Measurements from ENCODE around the gene HADHA.

The HADHA gene

DNA sequence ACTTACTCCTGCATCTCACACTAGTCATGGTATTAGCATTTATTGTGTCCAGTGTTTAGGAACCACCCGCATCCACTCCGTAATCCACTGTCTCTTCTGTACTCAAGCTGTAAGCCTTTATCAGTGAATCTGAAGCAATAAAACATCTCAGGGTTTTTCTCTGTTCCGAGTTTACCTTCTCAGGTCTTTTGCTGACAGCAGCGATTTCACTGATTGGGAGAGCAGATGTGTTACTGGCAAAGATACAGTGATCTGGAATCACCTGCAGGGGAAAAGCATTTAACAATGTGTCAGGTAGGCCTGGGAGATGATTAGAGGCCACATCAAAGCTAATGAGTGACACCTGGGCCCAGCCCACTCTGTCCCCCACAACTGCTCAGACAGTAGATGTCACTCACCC, 46.9 kb downstream of the HADHA start:
- no peak for DNase-seq (ENCODE audit: low read depth in 1 of 2, low spot score in 1 of 2)
- in situ Hi-C loops (cut with HindIII; ENCODE audit: low pct_unique_long_range_greater_than_20kb, low sequenced_read_pairs) = no loop called here
- no peak for TF ChIP-seq JUND (IDR thresholded peaks at IDR 0.05; ENCODE audit: low read depth)

- TF ChIP-seq JUND (IDR thresholded peaks at IDR 0.05; ENCODE audit: low read depth) = no peak
- no peak for DNase-seq (ENCODE audit: low read depth in 1 of 2, low spot score in 1 of 2)
Observed at GRCh38 chr2:26196683-26197418, 47.6 kb downstream of the HADHA start.

DNA sequence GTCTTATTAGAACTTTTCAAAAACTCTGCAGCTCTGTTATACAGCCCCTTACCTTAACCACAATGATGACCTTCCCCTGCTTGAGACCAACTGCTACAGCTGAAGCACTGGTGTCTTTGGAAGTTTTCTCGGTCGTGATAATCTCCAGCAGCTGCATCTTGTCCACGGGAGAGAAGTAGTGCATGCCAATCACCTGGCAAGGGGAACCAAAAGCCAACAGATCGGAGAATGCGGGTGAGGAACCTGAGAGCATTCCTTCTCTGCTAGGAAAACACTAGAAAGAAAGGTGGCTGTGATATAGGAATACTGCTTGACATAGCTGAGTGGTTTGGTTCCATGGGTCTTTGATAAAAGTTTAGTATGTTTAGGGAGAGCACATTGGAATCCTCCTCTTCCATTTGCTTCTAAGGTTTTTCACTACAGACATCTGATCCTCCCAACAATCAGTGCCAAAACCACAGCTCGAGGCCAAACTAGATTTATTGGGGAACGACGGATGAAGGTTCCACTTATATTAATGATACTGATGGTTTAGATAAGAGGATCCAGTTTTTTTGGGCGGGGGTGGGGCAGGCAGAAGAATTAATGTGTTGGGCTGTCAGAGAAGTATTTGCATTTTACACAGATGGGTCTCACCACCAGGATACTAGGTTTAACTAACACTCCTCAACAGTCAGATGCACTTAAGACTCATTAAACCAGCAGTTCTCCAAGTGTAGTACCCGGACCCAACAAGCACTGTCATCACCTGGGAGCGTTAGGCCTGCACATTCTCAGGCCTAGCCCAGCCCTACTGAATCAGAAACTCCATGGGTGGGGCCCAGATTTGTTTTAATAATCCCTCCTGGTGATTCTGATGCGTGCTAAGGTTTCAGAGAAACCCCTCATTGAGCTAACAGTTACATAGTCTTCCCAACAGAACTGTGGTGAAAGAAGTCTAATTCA, 49.1 kb downstream of the HADHA start:
- TF ChIP-seq JUND (IDR thresholded peaks at IDR 0.05; ENCODE audit: low read depth) = no peak
- in situ Hi-C loops (cut with HindIII; ENCODE audit: low pct_unique_long_range_greater_than_20kb, low sequenced_read_pairs) = no loop called here
- no peak for DNase-seq (ENCODE audit: low read depth in 1 of 2, low spot score in 1 of 2)

More at GRCh38 chr2:26196683-26197418, 47.6 kb downstream of the HADHA start:
- in situ Hi-C loops (cut with HindIII; ENCODE audit: low pct_unique_long_range_greater_than_20kb, low sequenced_read_pairs) = no loop called here

- in situ Hi-C loops (cut with HindIII; ENCODE audit: low pct_unique_long_range_greater_than_20kb, low sequenced_read_pairs) = no loop called here
- DNase-seq (ENCODE audit: low read depth in 1 of 2, low spot score in 1 of 2) = no peak
- TF ChIP-seq JUND (IDR thresholded peaks at IDR 0.05; ENCODE audit: low read depth) = no peak
Observed at GRCh38 chr2:26193578-26194231, 50.7 kb downstream of the HADHA start.

GRCh38 chr2:26191316-26192159, 52.9 kb downstream of the HADHA start:
- in situ Hi-C loops (cut with HindIII; ENCODE audit: low pct_unique_long_range_greater_than_20kb, low sequenced_read_pairs) = no loop called here
- no peak for TF ChIP-seq JUND (IDR thresholded peaks at IDR 0.05; ENCODE audit: low read depth)
- DNase-seq (ENCODE audit: low read depth in 1 of 2, low spot score in 1 of 2) = no peak

DNA sequence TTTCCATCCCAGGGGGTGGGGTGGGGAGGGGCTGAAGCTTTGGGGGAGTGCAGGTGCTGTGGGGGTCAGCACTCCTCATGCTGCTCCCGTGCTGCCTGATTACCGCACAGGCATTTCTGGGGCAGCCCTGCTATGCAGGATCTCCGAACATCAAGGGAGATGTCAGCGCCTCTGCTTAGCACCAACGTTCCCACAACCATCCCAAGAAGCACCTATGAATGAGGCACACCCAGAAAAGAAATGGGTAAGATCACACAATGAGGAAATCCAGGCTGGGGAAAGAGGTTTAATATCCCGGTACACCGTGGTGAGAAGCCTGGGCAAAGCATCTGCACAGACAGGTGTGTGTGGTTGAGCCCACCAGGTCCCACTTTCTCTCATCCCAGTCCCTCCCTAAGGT, 54.1 kb downstream of the HADHA start:
- DNase-seq (ENCODE audit: low read depth in 1 of 2, low spot score in 1 of 2) = no peak
- TF ChIP-seq JUND (IDR thresholded peaks at IDR 0.05; ENCODE audit: low read depth) = no peak
- in situ Hi-C loops (cut with HindIII; ENCODE audit: low pct_unique_long_range_greater_than_20kb, low sequenced_read_pairs) = no loop called here

GRCh38 chr2:26189751-26190150, 54.7 kb downstream of the HADHA start:
- no peak for TF ChIP-seq JUND (IDR thresholded peaks at IDR 0.05; ENCODE audit: low read depth)
- in situ Hi-C loops (cut with HindIII; ENCODE audit: low pct_unique_long_range_greater_than_20kb, low sequenced_read_pairs) = no loop called here
- DNase-seq (ENCODE audit: low read depth in 1 of 2, low spot score in 1 of 2) = no peak

GRCh38 chr2:26189123-26189522, 55.3 kb downstream of the HADHA start:
- TF ChIP-seq JUND (IDR thresholded peaks at IDR 0.05; ENCODE audit: low read depth) = no peak
- in situ Hi-C loops (cut with HindIII; ENCODE audit: low pct_unique_long_range_greater_than_20kb, low sequenced_read_pairs) = no loop called here
- DNase-seq (ENCODE audit: low read depth in 1 of 2, low spot score in 1 of 2) = no peak

DNA sequence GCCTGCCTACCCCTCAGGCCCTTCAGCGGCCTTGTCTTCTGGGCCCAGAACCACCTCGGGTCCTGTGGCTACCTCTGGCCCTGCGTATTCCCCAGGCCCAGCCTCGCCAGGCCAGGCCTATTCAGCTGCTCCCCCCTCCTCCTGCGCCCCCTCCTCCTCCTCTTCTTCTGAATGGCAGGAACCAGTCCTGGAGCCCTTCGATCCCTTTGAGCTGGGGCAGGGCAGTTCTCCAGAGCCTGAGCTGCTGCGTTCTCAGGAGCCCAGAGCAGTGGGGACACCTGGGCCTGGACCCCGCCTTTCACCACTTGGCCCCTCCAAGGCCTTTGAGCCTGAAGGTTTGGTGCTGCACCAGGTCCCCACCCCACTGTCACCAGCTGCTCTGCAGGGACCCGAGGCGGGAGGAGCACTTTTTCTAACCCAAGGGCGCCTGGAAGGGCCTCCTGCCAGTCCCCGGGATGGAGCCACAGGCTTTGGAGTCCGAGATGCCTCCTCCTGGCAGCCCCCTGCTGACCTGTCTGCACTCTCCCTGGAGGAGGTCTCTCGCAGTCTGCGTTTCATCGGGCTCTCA, 56.8 kb downstream of the HADHA start:
- in situ Hi-C loops (cut with HindIII; ENCODE audit: low pct_unique_long_range_greater_than_20kb, low sequenced_read_pairs) = no loop called here
- no peak for TF ChIP-seq JUND (IDR thresholded peaks at IDR 0.05; ENCODE audit: low read depth)
- DNase-seq (ENCODE audit: low read depth in 1 of 2, low spot score in 1 of 2) = no peak

DNA sequence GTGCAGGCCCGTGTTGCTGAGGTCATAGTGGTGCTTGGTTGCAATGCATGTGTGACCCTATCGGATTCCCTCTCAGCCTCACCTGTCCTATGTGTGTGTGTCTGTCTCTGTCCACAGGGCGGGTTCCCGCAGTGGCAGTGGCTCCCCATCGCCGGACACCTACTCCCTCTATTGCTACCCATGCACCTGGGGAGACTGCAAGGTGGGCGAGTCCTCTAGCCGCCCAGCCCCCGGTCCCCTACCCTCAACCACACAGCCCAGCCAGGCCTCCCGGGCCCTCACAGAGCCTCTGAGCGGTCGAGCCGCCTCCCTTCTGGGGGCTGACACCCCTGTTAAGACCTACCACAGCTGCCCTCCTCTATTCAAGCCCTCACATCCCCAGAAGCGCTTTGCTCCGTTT, 57.3 kb downstream of the HADHA start:
- no peak for DNase-seq (ENCODE audit: low read depth in 1 of 2, low spot score in 1 of 2)
- in situ Hi-C loops (cut with HindIII; ENCODE audit: low pct_unique_long_range_greater_than_20kb, low sequenced_read_pairs) = no loop called here
- no peak for TF ChIP-seq JUND (IDR thresholded peaks at IDR 0.05; ENCODE audit: low read depth)

DNA sequence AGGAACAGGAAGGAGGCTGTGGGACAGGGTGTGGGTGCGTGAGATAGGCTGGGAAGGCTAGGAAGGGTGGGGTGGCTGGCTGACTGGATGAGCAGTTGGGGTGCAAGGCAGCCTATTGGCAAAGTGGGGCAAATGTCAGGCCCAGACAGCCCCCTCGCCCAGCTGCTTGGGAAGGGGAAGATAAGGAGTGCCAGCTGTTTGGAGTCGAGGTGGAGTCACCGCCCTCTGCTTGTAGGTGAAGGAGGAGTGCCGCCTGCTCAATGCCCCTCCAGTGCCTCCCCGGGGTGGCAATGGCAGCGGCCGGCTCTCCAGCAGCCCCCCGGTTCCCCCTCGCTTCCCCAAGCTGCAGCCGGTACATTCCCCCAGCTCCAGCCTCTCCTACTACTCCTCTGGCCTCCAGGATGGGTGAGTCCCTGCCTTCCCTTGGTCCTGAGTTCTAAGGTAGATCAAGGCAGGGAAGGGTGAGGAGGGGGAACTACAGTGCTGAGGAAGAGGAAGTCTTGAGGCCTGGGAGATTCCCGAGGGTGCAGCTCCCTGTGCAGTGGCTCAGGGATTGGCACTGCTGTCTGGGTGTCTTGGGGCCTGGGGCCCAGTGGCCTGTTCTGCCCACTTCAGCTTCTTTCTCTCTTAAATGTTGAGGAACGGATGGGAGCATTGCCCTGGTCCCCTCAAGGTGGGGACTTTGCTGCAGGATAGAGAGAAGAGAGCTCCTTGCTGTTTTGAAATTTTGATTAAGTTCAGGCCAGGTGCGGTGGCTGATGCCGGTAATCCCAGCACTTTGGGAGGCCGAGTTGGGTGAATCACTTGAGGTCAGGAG, 58.3 kb downstream of the HADHA start:
- DNase-seq (ENCODE audit: low read depth in 1 of 2, low spot score in 1 of 2) = no peak
- TF ChIP-seq JUND (IDR thresholded peaks at IDR 0.05; ENCODE audit: low read depth) = no peak

More for the DNA sequence above, 58.3 kb downstream of the HADHA start:
- in situ Hi-C loops (cut with HindIII; ENCODE audit: low pct_unique_long_range_greater_than_20kb, low sequenced_read_pairs) = no loop called here

Measured in T47D (cell line).